CD4-positive, alpha-beta T cell treated with Interleukin-15 for 1 hour (primary cell): ENCODE measurements around the gene FOXK2.
A peak's percentile ranks its signal among the peaks of the same experiment; 100 is the strongest.
"Not testable (repeated sequence)": the region's sequence is repeated elsewhere in the genome, so short reads cannot be mapped to it uniquely, and the experiment has no call there.

Experiments used
- DNase-seq: peaks from one replicate; pipeline ENCODE4 v3.0.0-alpha.2; 2020

The FOXK2 gene

GRCh38 chr17:82534401-82534812 is 14.9 kb downstream of the FOXK2 start:
- no peak for DNase-seq

GRCh38 chr17:82536512-82537201 is 17.1 kb downstream of the FOXK2 start:
- DNase-seq: no peak

- not testable (repeated sequence) for DNase-seq
Measured at GRCh38 chr17:82537228-82537627, 17.7 kb downstream of the FOXK2 start.

- DNase-seq: not testable (repeated sequence)
Measured at GRCh38 chr17:82539076-82539475, 19.5 kb downstream of the FOXK2 start.

GRCh38 chr17:82542439-82542838 is 22.9 kb downstream of the FOXK2 start:
- DNase-seq: no peak

- DNase-seq: no peak
Measured at GRCh38 chr17:82544431-82545070, 25.0 kb downstream of the FOXK2 start.

GRCh38 chr17:82545071-82545462 is 25.5 kb downstream of the FOXK2 start:
- no peak for DNase-seq

- no peak for DNase-seq
Measured at GRCh38 chr17:82547981-82548380, 28.4 kb downstream of the FOXK2 start.

GRCh38 chr17:82548681-82549303 is 29.3 kb downstream of the FOXK2 start:
- peak; percentile 37 for DNase-seq

GRCh38 chr17:82551779-82552457 is 32.4 kb downstream of the FOXK2 start:
- DNase-seq: peak; percentile 78

- DNase-seq: no peak
Measured at GRCh38 chr17:82552580-82552979, 33.0 kb downstream of the FOXK2 start.

GRCh38 chr17:82553210-82553930 is 33.8 kb downstream of the FOXK2 start:
- no peak for DNase-seq

- not testable (repeated sequence) for DNase-seq
Measured at GRCh38 chr17:82557510-82557909, 38.0 kb downstream of the FOXK2 start.

GRCh38 chr17:82559566-82560251 is 40.2 kb downstream of the FOXK2 start:
- DNase-seq: no peak

GRCh38 chr17:82560252-82560642 is 40.7 kb downstream of the FOXK2 start:
- DNase-seq: no peak

- no peak for DNase-seq
Measured at GRCh38 chr17:82560802-82561428, 41.4 kb downstream of the FOXK2 start.

GRCh38 chr17:82561429-82562035 is 42.0 kb downstream of the FOXK2 start:
- DNase-seq: no peak

- not testable (repeated sequence) for DNase-seq
Measured at GRCh38 chr17:82562718-82563220, 43.2 kb downstream of the FOXK2 start.

GRCh38 chr17:82563318-82563717 is 43.8 kb downstream of the FOXK2 start:
- no peak for DNase-seq

GRCh38 chr17:82563745-82564144 is 44.2 kb downstream of the FOXK2 start:
- not testable (repeated sequence) for DNase-seq

- DNase-seq: no peak
Measured at GRCh38 chr17:82564241-82564640, 44.7 kb downstream of the FOXK2 start.
